Measurements from ENCODE around the gene IL10RB. TPM values are rescaled to one million over a fixed set of nuclear protein-coding genes. Genes with fewer than 3 reads are reported as not detected.
"Not testable (repeated sequence)": the region's sequence is repeated elsewhere in the genome, so short reads cannot be mapped to it uniquely, and the experiment has no call there.

IL10RB gene
- total and polyA plus RNA-seq, 4 donors: 11.6 to 28.4 (median 17.8) TPM

DNA sequence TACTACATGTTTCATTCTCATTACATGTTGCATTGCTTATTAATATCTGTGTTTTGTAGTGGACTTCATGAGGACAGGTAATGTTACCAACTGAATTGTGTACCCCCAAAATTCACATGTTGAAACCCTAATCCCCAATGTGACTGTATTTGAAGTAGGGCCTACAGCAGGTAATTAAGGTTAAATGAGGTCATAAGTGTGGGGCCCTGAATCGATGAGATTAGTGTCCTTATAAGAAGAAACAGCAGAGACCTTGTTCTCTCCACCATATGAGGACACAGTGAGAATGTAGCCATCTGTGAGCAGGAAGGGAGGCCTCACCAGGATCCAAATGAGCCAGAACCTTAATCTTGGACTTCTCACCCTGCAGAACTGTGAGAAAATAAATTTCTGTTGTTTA lies 43.6 kb downstream of the IL10RB start:
- peaks cover 1% of the 10 kb centered on the region for H3K9me3 ChIP-seq (ENCODE audit: control insufficient read depth, low read length)
- ATAC-seq (ENCODE audit: low FRiP score) (no peak), DNase-seq (no peak)
- H3K27me3 ChIP-seq (ENCODE audit: control insufficient read depth in 1 of 2, insufficient read depth in 2 of 2, low read length in 1 of 2): no peaks in the 10 kb centered on the region
- H3K36me3 ChIP-seq (ENCODE audit: control insufficient read depth in 1 of 2, insufficient read depth in 2 of 2, low read length in 1 of 2): no peaks in the 10 kb centered on the region
- intact Hi-C loops (cut with DNase I): no loop called here
- WGBS, 2 donors: 85 to 96% methylated on average over 1 of the region's 1 CpG
- H3K4me1 ChIP-seq (ENCODE audit: control insufficient read depth in 1 of 2, insufficient read depth in 2 of 2, low read length in 2 of 2): no peaks in the 10 kb centered on the region
- no peak overlapping the region for H3K27ac ChIP-seq (ENCODE audit: low read depth in 1 of 2, low read length in 2 of 2)
- no peak overlapping the region for H3K4me3 ChIP-seq (ENCODE audit: low read length in 2 of 2)

DNA sequence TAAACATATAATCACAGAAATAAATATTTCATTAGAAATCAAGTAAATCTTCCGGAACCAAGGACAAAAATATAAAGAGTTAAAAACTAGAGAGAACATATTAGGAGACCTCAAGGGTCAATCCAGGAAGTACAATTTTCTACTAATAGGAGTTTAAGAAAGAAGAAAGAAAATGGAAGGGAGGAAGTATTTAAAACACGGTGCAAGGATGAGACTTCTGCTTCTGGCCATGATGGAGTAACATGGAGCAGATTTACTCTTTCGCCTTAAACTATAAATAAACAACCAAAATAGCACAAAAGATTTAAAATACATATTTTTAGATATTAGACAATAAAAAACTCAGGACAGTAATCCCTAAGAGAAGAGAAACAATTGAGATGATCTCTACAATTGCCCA lies 46.0 kb downstream of the IL10RB start:
- no peak overlapping the region for H3K27ac ChIP-seq (ENCODE audit: low read depth in 1 of 2, low read length in 2 of 2)
- DNase-seq (no peak), ATAC-seq (ENCODE audit: low FRiP score) (no peak)
- H3K36me3 ChIP-seq (ENCODE audit: control insufficient read depth in 1 of 2, insufficient read depth in 2 of 2, low read length in 1 of 2): no peaks in the 10 kb centered on the region
- no peaks in the 10 kb centered on the region for H3K4me1 ChIP-seq (ENCODE audit: control insufficient read depth in 1 of 2, insufficient read depth in 2 of 2, low read length in 2 of 2)
- intact Hi-C loops (cut with DNase I): no loop called here
- H3K9me3 ChIP-seq (ENCODE audit: control insufficient read depth, low read length): peaks cover 1% of the 10 kb centered on the region
- 87 to 91% methylated on average over 3 of the region's 3 CpGs for WGBS, 2 donors
- H3K4me3 ChIP-seq (ENCODE audit: low read length in 2 of 2): no peak overlapping the region
- H3K27me3 ChIP-seq (ENCODE audit: control insufficient read depth in 1 of 2, insufficient read depth in 2 of 2, low read length in 1 of 2): no peaks in the 10 kb centered on the region

DNA sequence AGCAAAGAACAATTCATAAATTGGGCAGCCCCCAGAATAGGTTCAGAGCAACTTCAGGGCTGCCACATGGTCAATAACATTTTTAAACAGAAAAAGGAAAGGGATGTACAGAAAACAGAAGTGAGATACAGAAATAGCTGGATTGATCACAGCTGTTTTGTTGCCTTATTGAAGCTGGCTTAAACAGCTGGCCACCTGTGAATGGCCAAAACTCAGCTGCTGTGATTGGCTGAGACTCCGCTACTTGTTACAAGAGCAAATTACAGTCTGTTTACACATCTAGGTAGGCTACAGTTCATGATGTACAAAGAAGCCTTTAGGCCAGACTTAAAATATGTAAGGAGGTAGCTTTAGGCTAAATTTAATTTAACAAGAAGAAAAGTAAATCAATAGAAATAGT lies 47.0 kb downstream of the IL10RB start:
- H3K27ac ChIP-seq (ENCODE audit: low read depth in 1 of 2, low read length in 2 of 2): no peak overlapping the region
- no peak overlapping the region for H3K4me3 ChIP-seq (ENCODE audit: low read length in 2 of 2)
- no peak for ATAC-seq (ENCODE audit: low FRiP score)
- no peaks in the 10 kb centered on the region for H3K4me1 ChIP-seq (ENCODE audit: control insufficient read depth in 1 of 2, insufficient read depth in 2 of 2, low read length in 2 of 2)
- H3K36me3 ChIP-seq (ENCODE audit: control insufficient read depth in 1 of 2, insufficient read depth in 2 of 2, low read length in 1 of 2): no peaks in the 10 kb centered on the region
- no peaks in the 10 kb centered on the region for H3K27me3 ChIP-seq (ENCODE audit: control insufficient read depth in 1 of 2, insufficient read depth in 2 of 2, low read length in 1 of 2)
- WGBS, 2 donors: 94 to 99% methylated on average over 1 of the region's 1 CpG
- peaks cover 1% of the 10 kb centered on the region for H3K9me3 ChIP-seq (ENCODE audit: control insufficient read depth, low read length)
- no peak for DNase-seq
- intact Hi-C loops (cut with DNase I): no loop called here

DNA sequence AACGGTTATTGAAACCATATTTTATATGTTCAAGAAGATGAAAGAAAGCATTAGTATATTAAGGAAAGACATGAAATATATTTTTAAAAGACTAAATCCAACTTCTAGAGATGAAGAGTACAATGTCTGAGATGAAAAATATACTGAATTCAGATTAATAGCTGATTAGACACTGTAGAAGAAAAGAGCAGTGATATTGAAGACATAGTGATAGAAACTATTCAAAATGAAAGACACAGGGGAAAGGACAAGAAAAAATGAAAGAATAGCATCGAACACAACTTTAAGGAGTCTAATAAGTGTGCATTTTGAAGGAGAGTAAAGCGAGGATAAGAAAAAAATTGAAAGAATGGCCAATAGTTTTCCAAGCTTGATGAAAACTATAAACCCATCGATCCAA lies 47.4 kb downstream of the IL10RB start:
- H3K4me1 ChIP-seq (ENCODE audit: control insufficient read depth in 1 of 2, insufficient read depth in 2 of 2, low read length in 2 of 2): no peaks in the 10 kb centered on the region
- no peak for DNase-seq
- H3K4me3 ChIP-seq (ENCODE audit: low read length in 2 of 2): no peak overlapping the region
- H3K27ac ChIP-seq (ENCODE audit: low read depth in 1 of 2, low read length in 2 of 2): no peak overlapping the region
- intact Hi-C loops (cut with DNase I): no loop called here
- H3K36me3 ChIP-seq (ENCODE audit: control insufficient read depth in 1 of 2, insufficient read depth in 2 of 2, low read length in 1 of 2): no peaks in the 10 kb centered on the region
- no peak for ATAC-seq (ENCODE audit: low FRiP score)
- H3K9me3 ChIP-seq (ENCODE audit: control insufficient read depth, low read length): peaks cover 1% of the 10 kb centered on the region
- H3K27me3 ChIP-seq (ENCODE audit: control insufficient read depth in 1 of 2, insufficient read depth in 2 of 2, low read length in 1 of 2): no peaks in the 10 kb centered on the region
- 77 to 92% methylated on average over 4 of the region's 4 CpGs for WGBS, 2 donors

DNA sequence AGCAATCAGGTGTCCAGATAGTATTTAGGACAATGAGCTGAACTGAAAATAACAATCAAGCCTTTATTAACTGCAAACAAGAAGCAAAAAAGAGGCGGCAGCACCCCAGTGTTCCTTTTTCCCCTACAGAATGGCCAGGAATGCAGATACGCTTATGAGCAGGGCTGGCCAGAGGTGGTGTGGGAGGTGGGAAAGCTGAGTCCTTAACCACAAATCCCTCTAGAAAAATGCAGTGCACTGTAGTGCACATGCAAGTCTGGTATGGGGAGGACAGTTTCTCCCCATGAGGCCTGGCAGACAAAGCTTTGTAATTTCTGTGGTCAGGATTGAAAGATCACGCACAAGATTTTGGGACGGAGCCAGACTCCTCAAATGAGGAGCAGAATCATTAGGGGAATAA lies 47.9 kb downstream of the IL10RB start:
- Histone ChIP-seq H3K27ac (ENCODE audit: low read depth in 1 of 2, low read length in 2 of 2) (no peak overlapping the region), H3K9me3 (ENCODE audit: control insufficient read depth, low read length) (peaks cover 1% of the 10 kb centered on the region), H3K27me3 (ENCODE audit: control insufficient read depth in 1 of 2, insufficient read depth in 2 of 2, low read length in 1 of 2) (no peaks in the 10 kb centered on the region), H3K4me3 (ENCODE audit: low read length in 2 of 2) (no peak overlapping the region), H3K36me3 (ENCODE audit: control insufficient read depth in 1 of 2, insufficient read depth in 2 of 2, low read length in 1 of 2) (no peaks in the 10 kb centered on the region), H3K4me1 (ENCODE audit: control insufficient read depth in 1 of 2, insufficient read depth in 2 of 2, low read length in 2 of 2) (no peaks in the 10 kb centered on the region)
- intact Hi-C loops (cut with DNase I): no loop called here
- 79 to 80% methylated on average over 4 of the region's 4 CpGs for WGBS, 2 donors
- ATAC-seq (ENCODE audit: low FRiP score) (no peak), DNase-seq (no peak)

DNA sequence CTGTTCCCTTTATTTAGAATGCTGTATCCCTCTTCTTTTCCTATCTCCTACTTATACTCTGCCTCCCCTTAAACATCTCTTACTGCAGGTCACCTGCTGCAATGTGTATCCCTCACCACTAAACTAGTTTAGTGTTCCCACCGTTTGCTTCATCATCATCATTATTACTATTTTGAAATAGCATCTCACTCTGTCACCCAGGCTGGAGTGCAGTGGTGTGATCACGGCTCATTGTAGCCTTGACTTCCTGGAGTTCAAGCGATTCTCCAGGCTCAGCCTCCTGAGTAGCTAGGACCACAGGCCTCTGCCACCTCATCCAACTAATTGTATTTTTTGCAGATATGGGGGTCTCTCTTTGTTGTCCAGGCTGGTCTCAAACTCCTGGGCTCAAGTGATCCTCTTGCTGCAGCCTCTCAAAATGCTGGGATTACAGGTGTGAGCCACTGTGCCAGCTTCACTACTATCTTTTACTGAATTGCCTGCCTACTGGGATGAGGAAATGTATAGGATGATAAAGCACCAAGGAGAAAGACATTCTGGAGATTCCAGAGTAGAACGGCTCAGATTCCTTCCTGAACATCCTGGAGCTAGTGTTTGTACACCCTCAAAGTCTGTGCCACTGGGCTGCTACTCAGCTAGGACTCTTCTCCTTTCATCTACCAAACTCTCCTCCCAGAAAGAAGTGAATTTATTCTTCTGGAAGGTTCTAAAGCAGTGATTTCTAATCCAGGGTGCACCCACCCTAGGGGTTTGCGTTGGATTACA lies 50.0 kb downstream of the IL10RB start:
- no peaks in the 10 kb centered on the region for H3K27me3 ChIP-seq (ENCODE audit: control insufficient read depth in 1 of 2, insufficient read depth in 2 of 2, low read length in 1 of 2)
- no peak overlapping the region for H3K27ac ChIP-seq (ENCODE audit: low read depth in 1 of 2, low read length in 2 of 2)
- intact Hi-C loops (cut with DNase I): no loop called here
- H3K36me3 ChIP-seq (ENCODE audit: control insufficient read depth in 1 of 2, insufficient read depth in 2 of 2, low read length in 1 of 2): no peaks in the 10 kb centered on the region
- ATAC-seq (ENCODE audit: low FRiP score) (no peak), DNase-seq (no peak)
- no peak overlapping the region for H3K4me3 ChIP-seq (ENCODE audit: low read length in 2 of 2)
- peaks cover 1% of the 10 kb centered on the region for H3K9me3 ChIP-seq (ENCODE audit: control insufficient read depth, low read length)
- WGBS, 2 donors: 70% methylated on average over 5 of the region's 5 CpGs
- H3K4me1 ChIP-seq (ENCODE audit: control insufficient read depth in 1 of 2, insufficient read depth in 2 of 2, low read length in 2 of 2): no peaks in the 10 kb centered on the region

DNA sequence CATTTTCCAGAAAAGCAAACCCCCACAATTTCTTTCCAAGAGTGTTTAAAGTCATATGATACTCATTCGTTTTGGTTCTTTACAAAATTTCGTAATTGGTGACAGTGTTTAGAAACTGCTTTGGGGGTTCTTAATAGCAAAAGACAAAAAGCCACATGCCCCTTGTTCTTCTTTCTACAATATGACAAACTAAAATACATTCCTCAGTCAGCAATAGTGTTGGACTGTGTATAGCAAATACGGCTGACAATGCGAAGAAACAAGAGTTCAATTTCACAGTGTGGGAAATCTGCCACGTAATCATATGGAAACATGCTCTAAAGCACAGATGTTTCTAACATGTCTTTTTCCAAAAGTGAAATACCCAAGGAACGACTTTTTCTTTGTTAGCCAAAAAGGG lies 51.0 kb downstream of the IL10RB start:
- Histone ChIP-seq H3K4me3 (ENCODE audit: low read length in 2 of 2) (no peak overlapping the region), H3K4me1 (ENCODE audit: control insufficient read depth in 1 of 2, insufficient read depth in 2 of 2, low read length in 2 of 2) (no peaks in the 10 kb centered on the region), H3K27ac (ENCODE audit: low read depth in 1 of 2, low read length in 2 of 2) (no peak overlapping the region), H3K9me3 (ENCODE audit: control insufficient read depth, low read length) (peaks cover 1% of the 10 kb centered on the region), H3K27me3 (ENCODE audit: control insufficient read depth in 1 of 2, insufficient read depth in 2 of 2, low read length in 1 of 2) (no peaks in the 10 kb centered on the region), H3K36me3 (ENCODE audit: control insufficient read depth in 1 of 2, insufficient read depth in 2 of 2, low read length in 1 of 2) (no peaks in the 10 kb centered on the region)
- ATAC-seq (ENCODE audit: low FRiP score) (no peak), DNase-seq (no peak)
- WGBS, 2 donors: 57 to 60% methylated on average over 6 of the region's 6 CpGs
- intact Hi-C loops (cut with DNase I): no loop called here

DNA sequence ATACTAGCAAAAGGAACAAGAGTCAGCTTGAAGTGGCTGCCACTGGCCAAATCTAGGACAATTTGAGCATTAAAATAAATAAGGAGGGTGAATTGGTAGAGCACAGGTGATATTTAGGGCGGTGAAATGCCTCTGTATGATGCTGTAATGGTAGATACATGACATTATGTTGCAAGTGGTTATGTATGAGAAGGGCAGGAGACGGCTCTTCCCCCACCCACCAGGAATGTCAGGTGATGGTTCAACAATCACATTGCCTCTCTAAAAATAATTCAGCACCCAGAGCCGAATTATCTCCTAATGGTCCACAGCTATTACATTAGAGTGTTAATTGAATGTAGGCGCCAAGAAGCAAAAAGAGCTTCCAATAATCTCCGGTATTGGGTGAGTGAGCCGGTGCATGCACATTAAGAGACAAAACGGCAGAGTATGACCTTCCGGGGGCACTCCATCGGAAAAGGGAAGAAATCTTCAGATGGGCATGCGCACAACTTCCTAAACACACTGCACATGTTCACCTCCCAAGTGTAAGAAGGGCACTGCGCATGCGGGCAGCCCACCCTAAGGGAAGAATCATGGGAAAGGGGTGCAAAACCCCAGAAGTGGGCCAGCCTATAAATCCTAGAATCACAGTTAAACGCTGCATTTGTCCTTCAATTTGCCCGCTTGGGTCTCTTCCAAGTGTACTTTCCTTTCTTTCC lies 51.8 kb downstream of the IL10RB start:
- no peak overlapping the region for H3K27ac ChIP-seq (ENCODE audit: low read depth in 1 of 2, low read length in 2 of 2)
- WGBS, 2 donors: 84 to 86% methylated on average over 14 of the region's 14 CpGs
- H3K4me1 ChIP-seq (ENCODE audit: control insufficient read depth in 1 of 2, insufficient read depth in 2 of 2, low read length in 2 of 2): no peaks in the 10 kb centered on the region
- no peaks in the 10 kb centered on the region for H3K36me3 ChIP-seq (ENCODE audit: control insufficient read depth in 1 of 2, insufficient read depth in 2 of 2, low read length in 1 of 2)
- peaks cover 1% of the 10 kb centered on the region for H3K9me3 ChIP-seq (ENCODE audit: control insufficient read depth, low read length)
- no peak for ATAC-seq (ENCODE audit: low FRiP score)
- no peaks in the 10 kb centered on the region for H3K27me3 ChIP-seq (ENCODE audit: control insufficient read depth in 1 of 2, insufficient read depth in 2 of 2, low read length in 1 of 2)
- no peak overlapping the region for H3K4me3 ChIP-seq (ENCODE audit: low read length in 2 of 2)
- DNase-seq: no peak
- intact Hi-C loops (cut with DNase I): no loop called here

DNA sequence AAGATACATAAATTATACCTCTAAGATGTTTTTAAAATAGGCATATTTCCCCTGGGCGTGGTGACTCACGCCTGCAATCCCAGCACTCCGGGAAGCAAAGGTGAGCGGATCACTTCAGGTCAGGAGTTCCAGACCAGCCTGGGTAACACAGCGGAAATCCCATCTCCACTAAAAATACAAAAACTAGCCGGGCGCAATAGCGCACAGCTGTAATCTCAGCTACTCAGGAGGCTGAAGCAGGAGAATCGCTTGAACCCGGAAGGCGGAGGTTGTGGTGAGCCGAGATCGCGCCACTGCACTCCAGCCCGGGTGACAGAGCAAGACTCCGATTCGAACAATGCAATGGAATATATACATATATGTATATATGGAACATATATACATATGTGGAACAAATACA lies 54.8 kb downstream of the IL10RB start:
- H3K36me3 ChIP-seq (ENCODE audit: control insufficient read depth in 1 of 2, insufficient read depth in 2 of 2, low read length in 1 of 2); H3K27ac ChIP-seq (ENCODE audit: low read depth in 1 of 2, low read length in 2 of 2); ATAC-seq (ENCODE audit: low FRiP score); H3K4me3 ChIP-seq (ENCODE audit: low read length in 2 of 2); H3K9me3 ChIP-seq (ENCODE audit: control insufficient read depth, low read length); H3K27me3 ChIP-seq (ENCODE audit: control insufficient read depth in 1 of 2, insufficient read depth in 2 of 2, low read length in 1 of 2); H3K4me1 ChIP-seq (ENCODE audit: control insufficient read depth in 1 of 2, insufficient read depth in 2 of 2, low read length in 2 of 2): not testable (repeated sequence)
- 86 to 91% methylated on average over 17 of the region's 17 CpGs for WGBS, 2 donors
- peak in 1 of 2 donors; percentile 54 for DNase-seq
- intact Hi-C loops (cut with DNase I): loop anchor here in 1 of 2 donors (10.0 kb wide), 2 partner anchors 64 to 124 kb away; no protein-coding TSS in a partner anchor
